GM18505 (cell line): ENCODE measurements around the gene FANCC.
"Not testable (repeated sequence)": the region's sequence is repeated elsewhere in the genome, so short reads cannot be mapped to it uniquely, and the experiment has no call there.

Experiments used
- ATAC-seq: cut with Tn5 transposase; IDR thresholded peaks from one replicate; pipeline ENCODE4 v1.9.1; 2021; ENCODE audit not compliant: unreplicated experiment
- POLR2A ChIP-seq: IDR thresholded peaks from 4 replicates; pipeline ENCODE4 v1.6.1; 2011; ENCODE audit warnings: borderline replicate concordance; ENCODE audit not compliant: insufficient read depth, insufficient read length; ENCODE audit errors: extremely low read depth

Gene FANCC

GRCh38 chr9:95344735-95345325 lies 27.3 kb upstream of the FANCC start:
- ATAC-seq = no peak
- no peak for TF ChIP-seq POLR2A

GRCh38 chr9:95343725-95344287 lies 26.3 kb upstream of the FANCC start:
- TF ChIP-seq POLR2A = no peak
- ATAC-seq = no peak

GRCh38 chr9:95342571-95342970 lies 25.1 kb upstream of the FANCC start:
- no peak for ATAC-seq

DNA sequence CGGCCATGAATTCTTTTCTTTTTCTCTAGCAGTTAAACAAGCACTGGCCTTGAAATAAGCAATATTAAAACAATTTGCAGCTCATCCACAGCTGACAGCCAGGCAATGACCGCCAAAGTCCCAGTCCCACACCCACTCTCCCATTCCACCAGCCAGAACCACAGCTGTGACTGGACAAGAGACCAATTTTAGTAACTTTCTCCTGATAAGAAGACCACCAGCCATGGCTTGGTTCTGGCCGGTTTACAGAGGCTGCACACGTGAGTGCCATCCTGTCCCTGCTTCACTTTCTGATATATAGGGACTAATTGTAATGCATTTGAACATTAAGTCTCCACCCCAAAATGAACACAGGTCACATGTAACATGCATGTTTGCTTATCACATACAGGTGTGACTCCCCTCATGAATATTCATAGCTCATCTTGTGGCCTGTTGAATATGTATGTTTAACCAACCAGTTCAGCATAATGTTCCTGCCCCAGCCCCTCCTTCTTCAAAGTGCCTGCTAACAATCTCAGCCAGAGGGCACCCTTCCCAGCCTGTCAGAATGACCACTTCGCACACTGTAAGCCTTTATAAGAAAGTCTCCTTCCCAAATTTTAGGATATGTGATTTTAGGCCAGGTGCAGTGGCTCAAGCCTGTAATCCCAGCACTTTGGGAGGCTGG lies 23.9 kb upstream of the FANCC start:
- TF ChIP-seq POLR2A = no peak
- no peak for ATAC-seq

More at GRCh38 chr9:95342571-95342970, 25.1 kb upstream of the FANCC start:
- TF ChIP-seq POLR2A = no peak

GRCh38 chr9:95338243-95338642 lies 20.7 kb upstream of the FANCC start:
- no peak for TF ChIP-seq POLR2A
- ATAC-seq = no peak

GRCh38 chr9:95336281-95336680 lies 18.8 kb upstream of the FANCC start:
- ATAC-seq = no peak
- TF ChIP-seq POLR2A = no peak

GRCh38 chr9:95333426-95333825 lies 15.9 kb upstream of the FANCC start:
- ATAC-seq = no peak
- TF ChIP-seq POLR2A = no peak

DNA sequence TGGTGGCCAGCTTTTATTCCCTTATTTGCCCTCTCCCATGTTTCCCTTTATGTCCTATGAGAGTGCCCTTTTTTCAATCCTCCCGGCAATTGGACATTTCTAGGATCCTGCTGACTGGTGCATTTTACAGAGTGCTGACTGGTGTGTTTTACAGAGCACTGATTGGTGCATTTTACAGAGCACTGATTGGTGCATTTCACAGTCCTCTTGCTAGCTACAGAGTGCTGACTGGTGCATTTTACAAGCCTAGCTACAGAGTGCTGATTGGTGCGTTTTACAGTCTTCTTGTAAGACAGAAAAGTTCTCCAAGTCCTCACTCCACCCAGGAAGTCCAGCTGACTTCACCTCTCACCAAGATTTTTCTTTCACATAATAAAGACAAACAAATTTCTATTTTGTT lies 15.4 kb upstream of the FANCC start:
- no peak for ATAC-seq
- TF ChIP-seq POLR2A = no peak

DNA sequence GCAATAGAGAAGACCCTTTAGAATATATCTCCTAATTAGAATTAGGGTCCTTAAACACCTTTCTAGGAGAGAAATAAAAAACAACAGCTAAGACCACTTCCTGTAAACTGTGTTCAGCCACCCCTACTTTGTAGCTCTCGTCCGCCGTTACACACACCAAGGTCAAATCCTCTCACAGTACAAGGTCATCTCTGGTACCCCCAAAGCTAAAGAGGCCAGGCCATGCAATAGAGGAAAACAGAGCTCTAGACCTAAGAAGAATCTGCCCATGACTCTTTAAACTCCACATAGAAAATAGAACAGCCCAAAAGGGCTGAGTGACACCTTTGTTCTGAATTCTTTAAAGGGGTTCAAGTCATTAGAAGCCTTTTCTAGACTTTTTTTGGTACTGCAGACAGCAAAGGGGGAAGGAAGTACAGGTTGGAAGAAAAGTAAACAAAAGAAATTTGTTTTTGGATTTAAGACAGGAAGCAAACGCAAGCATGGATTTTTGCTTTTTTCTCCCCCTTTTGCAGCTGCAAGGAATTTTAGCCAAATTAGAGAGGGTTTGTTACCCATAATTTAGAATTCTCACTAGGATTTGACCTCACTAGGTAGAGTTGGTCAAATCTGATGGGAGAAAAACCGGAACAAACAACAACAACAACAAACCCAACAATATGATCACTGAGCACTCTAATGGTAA lies 13.4 kb upstream of the FANCC start:
- no peak for TF ChIP-seq POLR2A
- ATAC-seq = no peak

- not testable (repeated sequence) for ATAC-seq
These were observed 11.6 kb upstream of the FANCC start for GRCh38 chr9:95329061-95329460.

DNA sequence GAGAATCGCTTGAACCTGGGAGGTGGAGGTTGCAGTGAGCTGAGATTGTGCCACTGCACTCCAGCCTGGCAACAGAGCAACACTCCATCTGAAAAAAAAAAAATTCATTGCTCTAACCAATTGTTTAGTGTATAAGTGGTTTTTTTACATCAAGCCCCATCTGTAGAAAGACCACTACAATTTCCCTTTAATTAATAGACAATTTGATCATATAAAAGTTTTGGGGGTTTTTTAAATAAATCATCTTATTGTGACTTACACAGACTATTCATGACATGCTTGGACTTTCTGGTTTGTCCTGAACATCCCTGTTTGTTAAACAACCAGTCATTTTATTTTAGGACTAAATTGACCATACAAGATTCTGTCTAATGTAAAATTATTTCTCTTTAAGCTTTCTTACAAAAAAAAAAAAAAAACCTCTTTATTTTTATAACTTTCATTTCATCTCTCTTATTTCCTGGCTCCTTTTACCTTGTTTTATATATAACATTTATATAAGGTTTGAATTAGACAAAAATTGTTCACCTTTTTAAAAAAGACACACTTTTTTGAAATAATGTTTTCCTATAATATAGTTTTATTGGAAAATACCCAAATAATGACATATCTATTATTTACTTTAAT lies 9.8 kb upstream of the FANCC start:
- no peak for ATAC-seq
- TF ChIP-seq POLR2A = no peak

DNA sequence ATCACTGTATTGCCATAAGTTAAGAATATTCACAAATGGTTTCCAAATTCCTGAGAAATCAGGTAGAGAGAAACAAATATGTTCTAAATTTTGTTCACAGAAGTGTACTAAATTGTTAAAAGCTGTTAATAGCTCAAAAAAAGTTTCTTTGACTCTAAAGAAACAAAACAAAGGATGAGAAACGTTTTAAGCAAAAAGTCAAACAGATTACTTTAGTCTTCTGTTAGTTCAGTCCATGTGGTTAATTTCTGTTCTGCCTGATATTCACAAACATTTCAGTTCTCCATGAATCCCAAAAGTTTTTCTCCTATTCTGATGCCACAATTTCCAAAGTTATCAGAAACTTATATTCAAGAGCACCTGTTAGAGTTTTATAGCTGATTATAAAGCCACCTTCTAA lies 7.7 kb upstream of the FANCC start:
- no peak for TF ChIP-seq POLR2A
- ATAC-seq = no peak

GRCh38 chr9:95317893-95318211 lies 343 bp upstream of the FANCC start:
- ATAC-seq = no peak
- no peak for TF ChIP-seq POLR2A

DNA sequence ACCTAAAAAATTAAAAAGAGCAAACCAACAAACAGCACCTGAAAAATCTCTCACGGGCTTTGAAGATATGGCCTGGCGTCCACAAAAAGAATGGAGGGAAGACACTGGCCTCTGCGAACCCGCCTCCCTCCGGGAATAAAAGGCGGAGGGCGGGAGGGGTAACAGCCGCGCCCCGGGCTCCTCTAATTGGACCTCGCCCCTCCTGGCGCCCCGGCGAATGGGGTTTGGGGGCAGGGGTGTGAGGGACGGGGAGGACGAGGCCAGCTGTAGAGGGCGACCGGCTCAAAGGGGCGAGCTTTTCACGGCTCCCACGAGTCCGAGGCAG lies 753 bp downstream of the FANCC start:
- TF ChIP-seq POLR2A = no peak
- peak; percentile 43 for ATAC-seq

DNA sequence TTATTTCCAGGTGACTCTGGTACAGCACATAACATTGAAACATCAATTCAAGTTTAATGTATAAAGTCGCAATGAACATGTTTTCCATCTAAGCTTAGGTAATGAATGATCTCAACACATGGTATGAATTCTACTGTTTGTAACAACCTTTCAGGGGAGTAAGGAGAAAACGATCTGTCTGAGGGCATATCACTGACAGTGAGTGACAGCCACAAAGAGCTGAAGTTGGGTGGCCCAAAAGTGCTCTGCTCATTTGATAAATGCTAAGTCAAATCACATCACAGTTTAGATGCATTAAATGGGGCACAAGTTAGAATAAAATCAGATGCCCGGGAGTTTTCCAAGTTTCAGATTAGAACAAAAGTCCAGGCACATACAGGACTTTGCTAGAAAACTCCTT lies 1.2 kb downstream of the FANCC start:
- ATAC-seq = no peak
- no peak for TF ChIP-seq POLR2A
